Mesendoderm (in vitro differentiated cells): Measurements from ENCODE around the gene ZNF423.

Experiments
- DNase-seq: peaks from one replicate; pipeline ENCODE4 v3.0.0; 2013
- H2AK5ac ChIP-seq: 2 replicates; pipeline ENCODE4 v1.6.1; 2013; ENCODE audit warnings: low read length, inconsistent platforms
- H2BK120ac ChIP-seq: 2 replicates; pipeline ENCODE4 v1.6.1; 2013; ENCODE audit warnings: low read depth, mild to moderate bottlenecking, low read length, moderate library complexity, mixed read lengths
- H2BK15ac ChIP-seq: replicated peaks from 2 replicates; pipeline ENCODE4 v1.6.1; 2013; ENCODE audit warnings: low read depth, mild to moderate bottlenecking, moderate library complexity
- H2BK5ac ChIP-seq: 2 replicates; pipeline ENCODE4 v1.6.1; 2013; ENCODE audit warnings: low read length, inconsistent platforms
- H3K18ac ChIP-seq: 2 replicates; pipeline ENCODE4 v1.6.1; 2013; ENCODE audit warnings: mild to moderate bottlenecking, low read length, mixed read lengths
- H3K23ac ChIP-seq: one replicate; pipeline ENCODE4 v1.6.1; 2013; ENCODE audit warnings: low read length
- H3K27ac ChIP-seq: 2 replicates; pipeline ENCODE4 v1.5.1; 2013; ENCODE audit warnings: low read depth, mild to moderate bottlenecking, inconsistent platforms, low read length, moderate library complexity
- H3K27me3 ChIP-seq: 2 replicates; pipeline ENCODE4 v1.6.1; 2013; ENCODE audit warnings: low read length, control low read depth, mild to moderate bottlenecking, inconsistent platforms; ENCODE audit not compliant: insufficient read depth, poor library complexity
- H3K36me3 ChIP-seq: 2 replicates; pipeline ENCODE4 v1.6.1; 2013; ENCODE audit warnings: low read length, inconsistent platforms; ENCODE audit not compliant: control insufficient read depth, insufficient read depth
- H3K4ac ChIP-seq: one replicate; pipeline ENCODE4 v1.6.1; 2013; ENCODE audit warnings: low read depth, mild to moderate bottlenecking, low read length, moderate library complexity
- H3K4me1 ChIP-seq: 2 replicates; pipeline ENCODE4 v1.6.1; 2013; ENCODE audit warnings: low read depth, low read length, inconsistent platforms; ENCODE audit not compliant: control insufficient read depth
- H3K4me2 ChIP-seq: 2 replicates; pipeline ENCODE4 v1.6.1; 2013; ENCODE audit warnings: low read length
- H3K4me3 ChIP-seq: 2 replicates; pipeline ENCODE4 v1.5.1; 2013; ENCODE audit warnings: mild to moderate bottlenecking, low read length
- H3K56ac ChIP-seq: one replicate; pipeline ENCODE4 v1.6.1; 2013; ENCODE audit warnings: low read length
- H3K79me1 ChIP-seq: 2 replicates; pipeline ENCODE4 v1.6.1; 2013; ENCODE audit warnings: low read length, inconsistent platforms
- H3K79me2 ChIP-seq: 2 replicates; pipeline ENCODE4 v1.6.1; 2013; ENCODE audit warnings: mild to moderate bottlenecking, low read length; ENCODE audit not compliant: control insufficient read depth, insufficient read depth
- H3K9ac ChIP-seq: 2 replicates; pipeline ENCODE4 v1.6.1; 2013; ENCODE audit warnings: low read length, inconsistent platforms
- H4K5ac ChIP-seq: one replicate; pipeline ENCODE4 v1.6.1; 2013; ENCODE audit warnings: low read length
- H4K8ac ChIP-seq: one replicate; pipeline ENCODE4 v1.6.1; 2013; ENCODE audit warnings: low read depth, mild to moderate bottlenecking, control low read depth, low read length, moderate library complexity
- WGBS: extraction: QIAGEN DNeasy Blood & Tissue Kit; methylation state at CpG from one replicate; pipeline ENCODE4 v1.1.7; 2013; ENCODE audit warnings: low lambda C conversion rate, missing lambda C conversion rate; ENCODE audit not compliant: insufficient coverage; ENCODE audit errors: extremely low coverage; 5-methylcytosine and 5-hydroxymethylcytosine counted together

The ZNF423 gene

GRCh38 chr16:49534901-49535610 is 320.9 kb downstream of the ZNF423 start:
- no peaks in the 10 kb centered on the region for H3K27me3 ChIP-seq
- H3K4me2 ChIP-seq = no peak overlapping the region
- no peak overlapping the region for H2BK5ac ChIP-seq
- H3K56ac ChIP-seq = no peak overlapping the region
- H3K18ac ChIP-seq = no peak overlapping the region
- DNase-seq = no peak
- H3K4me1 ChIP-seq = no peaks in the 10 kb centered on the region
- no peak overlapping the region for H3K4me3 ChIP-seq
- WGBS = no CpG with 5 or more reads among the region's 13 CpGs
- no peaks in the 10 kb centered on the region for H3K36me3 ChIP-seq
- no peak overlapping the region for H3K9ac ChIP-seq
- H3K23ac ChIP-seq = no peak overlapping the region
- H4K8ac ChIP-seq = no peak overlapping the region
- H3K79me2 ChIP-seq = no peaks in the 10 kb centered on the region
- H4K5ac ChIP-seq = no peak overlapping the region
- no peaks in the 10 kb centered on the region for H3K79me1 ChIP-seq
- no peak overlapping the region for H3K27ac ChIP-seq
- no peak overlapping the region for H2BK120ac ChIP-seq
- H2BK15ac ChIP-seq = no peak overlapping the region
- no peak overlapping the region for H3K4ac ChIP-seq
- H2AK5ac ChIP-seq = no peak overlapping the region

GRCh38 chr16:49533422-49533821 is 322.5 kb downstream of the ZNF423 start:
- Histone ChIP-seq H3K18ac (no peak overlapping the region), H3K79me2 (no peaks in the 10 kb centered on the region), H2BK15ac (no peak overlapping the region), H3K36me3 (no peaks in the 10 kb centered on the region), H3K4ac (no peak overlapping the region), H3K23ac (no peak overlapping the region), H3K27me3 (no peaks in the 10 kb centered on the region), H3K56ac (no peak overlapping the region), H3K27ac (no peak overlapping the region), H3K9ac (no peak overlapping the region), H2BK120ac (no peak overlapping the region), H2BK5ac (no peak overlapping the region), H2AK5ac (no peak overlapping the region), H3K4me3 (no peak overlapping the region), H4K5ac (no peak overlapping the region), H4K8ac (no peak overlapping the region), H3K4me1 (no peaks in the 10 kb centered on the region), H3K4me2 (no peak overlapping the region), H3K79me1 (no peaks in the 10 kb centered on the region)
- no CpG with 5 or more reads among the region's 7 CpGs for WGBS
- DNase-seq = no peak

GRCh38 chr16:49532873-49533272 is 323.0 kb downstream of the ZNF423 start:
- Histone ChIP-seq H3K27ac (no peak overlapping the region), H3K4ac (no peak overlapping the region), H2BK120ac (no peak overlapping the region), H2BK15ac (no peak overlapping the region), H3K4me1 (no peaks in the 10 kb centered on the region), H2BK5ac (no peak overlapping the region), H3K9ac (no peak overlapping the region), H3K27me3 (no peaks in the 10 kb centered on the region), H3K79me1 (no peaks in the 10 kb centered on the region), H3K79me2 (no peaks in the 10 kb centered on the region), H3K23ac (no peak overlapping the region), H3K4me3 (no peak overlapping the region), H2AK5ac (no peak overlapping the region), H3K56ac (no peak overlapping the region), H3K4me2 (no peak overlapping the region), H4K8ac (no peak overlapping the region), H3K36me3 (no peaks in the 10 kb centered on the region), H3K18ac (no peak overlapping the region), H4K5ac (no peak overlapping the region)
- no CpG with 5 or more reads among the region's 15 CpGs for WGBS
- DNase-seq = no peak

- Histone ChIP-seq H4K5ac (no peak overlapping the region), H3K56ac (no peak overlapping the region), H3K9ac (no peak overlapping the region), H3K18ac (no peak overlapping the region), H3K4ac (no peak overlapping the region), H3K79me1 (no peaks in the 10 kb centered on the region), H3K4me1 (no peaks in the 10 kb centered on the region), H3K36me3 (no peaks in the 10 kb centered on the region), H3K23ac (no peak overlapping the region), H2AK5ac (no peak overlapping the region), H3K27me3 (no peaks in the 10 kb centered on the region), H2BK5ac (no peak overlapping the region), H3K4me2 (no peak overlapping the region), H3K27ac (no peak overlapping the region), H3K79me2 (no peaks in the 10 kb centered on the region), H2BK120ac (no peak overlapping the region), H3K4me3 (no peak overlapping the region), H4K8ac (no peak overlapping the region), H2BK15ac (no peak overlapping the region)
- WGBS = no CpG with 5 or more reads among the region's 22 CpGs
- DNase-seq = peak; percentile 63
Measured at GRCh38 chr16:49531931-49532840, 323.7 kb downstream of the ZNF423 start.

- Histone ChIP-seq H3K4me3 (no peak overlapping the region), H3K36me3 (no peaks in the 10 kb centered on the region), H3K23ac (no peak overlapping the region), H2BK15ac (no peak overlapping the region), H3K4me1 (no peaks in the 10 kb centered on the region), H2AK5ac (no peak overlapping the region), H3K27me3 (no peaks in the 10 kb centered on the region), H3K27ac (no peak overlapping the region), H2BK5ac (no peak overlapping the region), H3K79me1 (no peaks in the 10 kb centered on the region), H3K4ac (no peak overlapping the region), H3K56ac (no peak overlapping the region), H3K79me2 (no peaks in the 10 kb centered on the region), H3K9ac (no peak overlapping the region), H3K4me2 (no peak overlapping the region), H3K18ac (no peak overlapping the region), H4K8ac (no peak overlapping the region), H2BK120ac (no peak overlapping the region), H4K5ac (no peak overlapping the region)
- no peak for DNase-seq
- WGBS = no CpG with 5 or more reads among the region's 3 CpGs
Measured at GRCh38 chr16:49531425-49531824, 324.5 kb downstream of the ZNF423 start.
